ENCODE data around the gene SEPTIN6.

SEPTIN6 gene

DNA sequence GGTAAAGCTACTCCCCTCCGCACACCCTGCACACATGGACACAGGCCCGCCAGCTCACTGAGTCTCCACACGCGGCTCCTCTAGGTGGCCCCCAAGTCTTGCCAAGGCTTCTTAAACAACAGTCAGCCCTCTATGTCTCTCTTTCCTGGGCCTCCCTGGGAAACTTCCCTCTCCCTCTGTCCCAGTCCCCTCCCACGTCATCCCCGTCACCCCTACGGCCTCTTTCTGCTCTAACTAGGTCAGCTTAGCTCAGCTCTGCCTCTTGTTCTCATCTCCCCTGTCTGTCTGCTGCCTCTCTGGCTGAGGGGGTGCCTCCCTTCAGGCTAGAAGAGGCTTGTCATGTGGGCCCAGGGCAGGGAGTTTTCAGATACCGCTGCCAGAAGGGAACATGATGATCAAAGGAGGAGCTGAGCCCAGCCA is 38.8 kb downstream of the SEPTIN6 start:
- TF ChIP-seq EZH2 (IDR thresholded peaks at IDR 0.05; ENCODE audit: borderline replicate concordance, low read length) = no peak
- TF ChIP-seq, protein P1, sequence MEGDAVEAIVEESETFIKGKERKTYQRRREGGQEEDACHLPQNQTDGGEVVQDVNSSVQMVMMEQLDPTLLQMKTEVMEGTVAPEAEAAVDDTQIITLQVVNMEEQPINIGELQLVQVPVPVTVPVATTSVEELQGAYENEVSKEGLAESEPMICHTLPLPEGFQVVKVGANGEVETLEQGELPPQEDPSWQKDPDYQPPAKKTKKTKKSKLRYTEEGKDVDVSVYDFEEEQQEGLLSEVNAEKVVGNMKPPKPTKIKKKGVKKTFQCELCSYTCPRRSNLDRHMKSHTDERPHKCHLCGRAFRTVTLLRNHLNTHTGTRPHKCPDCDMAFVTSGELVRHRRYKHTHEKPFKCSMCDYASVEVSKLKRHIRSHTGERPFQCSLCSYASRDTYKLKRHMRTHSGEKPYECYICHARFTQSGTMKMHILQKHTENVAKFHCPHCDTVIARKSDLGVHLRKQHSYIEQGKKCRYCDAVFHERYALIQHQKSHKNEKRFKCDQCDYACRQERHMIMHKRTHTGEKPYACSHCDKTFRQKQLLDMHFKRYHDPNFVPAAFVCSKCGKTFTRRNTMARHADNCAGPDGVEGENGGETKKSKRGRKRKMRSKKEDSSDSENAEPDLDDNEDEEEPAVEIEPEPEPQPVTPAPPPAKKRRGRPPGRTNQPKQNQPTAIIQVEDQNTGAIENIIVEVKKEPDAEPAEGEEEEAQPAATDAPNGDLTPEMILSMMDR (IDR thresholded peaks at IDR 0.05; ENCODE audit: low read length) = no peak
- no peak overlapping the region for H2AFZ ChIP-seq (ENCODE audit: low read length)
- H3K27ac ChIP-seq (ENCODE audit: low read depth, low read length, poor library complexity, severe bottlenecking) = no peak overlapping the region
- H3K4me1 ChIP-seq (ENCODE audit: insufficient read depth, low read length, severe bottlenecking) = no peaks in the 10 kb centered on the region
- H3K9me3 ChIP-seq (ENCODE audit: low read length) = no peaks in the 10 kb centered on the region
- H3K4me2 ChIP-seq (ENCODE audit: low read length) = no peak overlapping the region
- H3K4me3 ChIP-seq (ENCODE audit: low read depth, low read length, poor library complexity, severe bottlenecking) = no peak overlapping the region
- H3K79me2 ChIP-seq (ENCODE audit: insufficient read depth, low read length) = no peaks in the 10 kb centered on the region
- H3K9me2 ChIP-seq (ENCODE audit: low read depth, low read length) = no peaks in the 10 kb centered on the region
- H3F3A ChIP-seq (ENCODE audit: insufficient read depth, low read length) = no peaks in the 10 kb centered on the region
- H3K27me3 ChIP-seq (ENCODE audit: insufficient read depth, low read length) = no peaks in the 10 kb centered on the region
- no peaks in the 10 kb centered on the region for H4K20me1 ChIP-seq (ENCODE audit: insufficient read depth, low read length)
- H3K36me3 ChIP-seq (ENCODE audit: insufficient read depth, low read length) = peaks cover 65% of the 10 kb centered on the region
- H3K9ac ChIP-seq (ENCODE audit: low read length) = no peak overlapping the region

DNA sequence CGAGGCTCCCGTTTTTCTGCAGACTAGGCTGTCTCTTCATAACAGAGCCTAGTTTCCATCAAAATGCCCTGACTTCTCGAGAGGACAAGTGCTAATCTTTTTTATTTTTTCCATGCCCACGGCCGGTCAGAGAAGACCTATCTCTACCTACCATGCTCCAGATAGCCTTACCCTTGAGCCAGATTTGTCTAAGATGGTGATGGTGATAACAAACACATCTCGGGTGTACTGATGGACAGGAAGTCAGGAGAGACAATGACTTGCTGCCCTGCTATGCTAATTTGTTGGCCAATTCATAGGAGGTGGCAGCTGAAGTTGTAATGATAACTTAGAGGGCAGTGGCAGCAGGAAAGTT is 44.6 kb downstream of the SEPTIN6 start:
- no peak overlapping the region for H2AFZ ChIP-seq (ENCODE audit: low read length)
- peaks cover 70% of the 10 kb centered on the region for H3K36me3 ChIP-seq (ENCODE audit: insufficient read depth, low read length)
- no peak overlapping the region for H3K9ac ChIP-seq (ENCODE audit: low read length)
- H3K9me2 ChIP-seq (ENCODE audit: low read depth, low read length) = no peaks in the 10 kb centered on the region
- H3K4me1 ChIP-seq (ENCODE audit: insufficient read depth, low read length, severe bottlenecking) = no peaks in the 10 kb centered on the region
- H3K27ac ChIP-seq (ENCODE audit: low read depth, low read length, poor library complexity, severe bottlenecking) = no peak overlapping the region
- H3K79me2 ChIP-seq (ENCODE audit: insufficient read depth, low read length) = no peaks in the 10 kb centered on the region
- TF ChIP-seq, protein P1 (IDR thresholded peaks at IDR 0.05; ENCODE audit: low read length) = no peak
- no peak for TF ChIP-seq EZH2 (IDR thresholded peaks at IDR 0.05; ENCODE audit: borderline replicate concordance, low read length)
- no peaks in the 10 kb centered on the region for H3K9me3 ChIP-seq (ENCODE audit: low read length)
- no peaks in the 10 kb centered on the region for H3K27me3 ChIP-seq (ENCODE audit: insufficient read depth, low read length)
- H4K20me1 ChIP-seq (ENCODE audit: insufficient read depth, low read length) = no peaks in the 10 kb centered on the region
- no peak overlapping the region for H3K4me2 ChIP-seq (ENCODE audit: low read length)
- no peaks in the 10 kb centered on the region for H3F3A ChIP-seq (ENCODE audit: insufficient read depth, low read length)
- no peak overlapping the region for H3K4me3 ChIP-seq (ENCODE audit: low read depth, low read length, poor library complexity, severe bottlenecking)

DNA sequence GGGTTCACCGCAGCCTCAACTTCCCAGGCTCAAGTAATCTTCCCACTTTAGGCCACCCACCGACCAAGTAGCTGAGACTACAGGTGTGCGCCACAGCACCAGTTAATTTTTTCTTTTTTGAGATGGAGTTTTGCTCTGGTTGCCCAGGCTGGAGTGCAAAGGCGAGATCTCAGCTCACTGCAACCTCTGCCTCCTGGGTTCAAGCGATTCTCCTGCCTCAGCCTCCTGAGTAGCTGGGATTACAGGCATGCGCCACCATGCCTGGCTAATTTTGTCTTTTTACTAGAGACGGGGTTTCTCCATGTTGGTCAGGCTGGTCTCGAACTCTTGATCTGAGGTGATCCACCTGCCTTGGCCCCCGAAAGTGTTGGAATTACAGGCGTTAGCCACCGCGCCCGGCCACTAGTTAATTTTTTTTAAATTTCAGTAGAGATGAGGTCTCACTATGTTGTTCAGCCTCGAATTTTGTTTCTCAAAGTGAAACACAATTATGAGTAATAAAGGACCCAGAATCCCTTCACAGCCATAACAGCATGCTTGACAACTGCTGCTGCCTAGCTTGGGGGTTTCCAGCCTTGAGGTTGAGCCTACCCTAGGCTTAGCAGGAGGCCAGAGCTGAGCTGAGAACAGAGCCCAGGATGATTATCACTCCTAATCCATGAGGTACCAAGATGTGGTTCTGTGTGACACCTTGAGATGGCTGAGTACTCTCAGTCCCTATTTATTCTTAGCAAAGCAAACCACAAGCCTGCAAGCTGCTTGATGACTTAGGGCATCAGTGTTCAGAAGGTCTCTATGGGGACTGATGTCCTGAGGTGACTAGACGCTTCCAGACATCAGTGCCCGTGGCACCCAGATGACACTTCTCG is 45.2 kb downstream of the SEPTIN6 start:
- H3K4me2 ChIP-seq (ENCODE audit: low read length) = no peak overlapping the region
- no peak overlapping the region for H3K9ac ChIP-seq (ENCODE audit: low read length)

More for the DNA sequence above, 45.2 kb downstream of the SEPTIN6 start:
- no peaks in the 10 kb centered on the region for H3K79me2 ChIP-seq (ENCODE audit: insufficient read depth, low read length)
- H3K27me3 ChIP-seq (ENCODE audit: insufficient read depth, low read length) = no peaks in the 10 kb centered on the region
- no peak overlapping the region for H3K27ac ChIP-seq (ENCODE audit: low read depth, low read length, poor library complexity, severe bottlenecking)
- H3F3A ChIP-seq (ENCODE audit: insufficient read depth, low read length) = no peaks in the 10 kb centered on the region
- H3K9me3 ChIP-seq (ENCODE audit: low read length) = no peaks in the 10 kb centered on the region
- H4K20me1 ChIP-seq (ENCODE audit: insufficient read depth, low read length) = no peaks in the 10 kb centered on the region
- H3K36me3 ChIP-seq (ENCODE audit: insufficient read depth, low read length) = peaks cover 68% of the 10 kb centered on the region
- H3K9me2 ChIP-seq (ENCODE audit: low read depth, low read length) = no peaks in the 10 kb centered on the region
- no peak overlapping the region for H3K4me3 ChIP-seq (ENCODE audit: low read depth, low read length, poor library complexity, severe bottlenecking)
- TF ChIP-seq, protein P1 (IDR thresholded peaks at IDR 0.05; ENCODE audit: low read length) = no peak
- TF ChIP-seq EZH2 (IDR thresholded peaks at IDR 0.05; ENCODE audit: borderline replicate concordance, low read length) = no peak
- H2AFZ ChIP-seq (ENCODE audit: low read length) = no peak overlapping the region
- no peaks in the 10 kb centered on the region for H3K4me1 ChIP-seq (ENCODE audit: insufficient read depth, low read length, severe bottlenecking)
